ENCODE measurements around the gene EPN2.

DNA sequence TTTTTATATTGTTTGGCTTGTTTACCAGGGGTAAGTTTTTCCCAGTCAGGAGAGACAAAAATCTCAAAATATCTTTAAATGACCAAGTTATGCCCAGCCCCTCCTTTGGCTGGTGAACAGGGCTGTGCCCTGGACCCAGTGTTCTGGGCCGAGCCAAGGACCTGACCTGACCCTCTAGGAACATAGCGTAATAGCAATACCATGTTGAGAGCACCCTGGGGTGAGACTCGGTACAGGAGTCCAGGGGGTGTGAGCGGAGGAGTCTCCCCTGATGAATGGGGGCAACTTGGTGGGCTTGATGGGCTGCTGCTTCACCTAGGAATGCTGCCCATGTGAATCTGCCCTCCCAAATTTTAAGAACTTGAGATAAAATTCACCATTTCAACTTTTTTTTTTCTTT is 77.9 kb downstream of the EPN2 start:
- TF ChIP-seq CTCF (IDR thresholded peaks at IDR 0.05) (no peak), POLR2A (IDR thresholded peaks at IDR 0.05) (no peak)
